Bronchial epithelial cell (primary cell): ENCODE measurements around the gene CA12. TPM values are rescaled to one million over a fixed set of nuclear protein-coding genes. Genes with fewer than 3 reads are reported as not detected.

Experiments used
- DNase-seq: peaks from one replicate; pipeline ENCODE4 v3.0.0-alpha.2; 2010; ENCODE audit warnings: low read depth
- FAIRE-seq: peaks from 2 replicates; lab custom pipeline; 2011; peaks lifted over from hg19 to GRCh38; lab: Jason Lieb, UNC
- H3K27me3 ChIP-seq: 2 replicates; pipeline ENCODE4 v1.5.1; 2011; ENCODE audit warnings: low read length; ENCODE audit not compliant: control insufficient read depth, insufficient read depth
- H3K36me3 ChIP-seq: 2 replicates; pipeline ENCODE4 v1.5.1; 2011; ENCODE audit warnings: low read length; ENCODE audit not compliant: control insufficient read depth, insufficient read depth
- H3K4me3 ChIP-seq: 2 replicates; pipeline ENCODE4 v1.5.1; 2011; ENCODE audit warnings: mild to moderate bottlenecking, low read depth, low read length, control low read depth
- total RNA-seq: library from RNA; depleted of rRNA; stranded (reverse); fragments of >200 nt; gene quantifications from 2 replicates; pipeline ENCODE4 v1.2.1, GENCODE V29; 2014
- TF ChIP-seq, protein P1 (sequence below): IDR thresholded peaks from 2 replicates; pipeline ENCODE4 v1.5.1; 2011; ENCODE audit warnings: mild to moderate bottlenecking, moderate library complexity, low read length, control low read depth, inconsistent platforms; ENCODE audit not compliant: insufficient read depth, severe bottlenecking

Gene CA12
- total RNA-seq, 1 donor from 2014 or later, result 44.0 TPM

GRCh38 chr15:63372018-63372705 is 9.5 kb downstream of the CA12 start:
- Histone ChIP-seq H3K36me3 (peaks cover 5% of the 10 kb centered on the region), H3K4me3 (no peak overlapping the region), H3K27me3 (no peaks in the 10 kb centered on the region)
- DNase-seq (peak; percentile 99), FAIRE-seq (no peak)
- TF ChIP-seq, protein P1, sequence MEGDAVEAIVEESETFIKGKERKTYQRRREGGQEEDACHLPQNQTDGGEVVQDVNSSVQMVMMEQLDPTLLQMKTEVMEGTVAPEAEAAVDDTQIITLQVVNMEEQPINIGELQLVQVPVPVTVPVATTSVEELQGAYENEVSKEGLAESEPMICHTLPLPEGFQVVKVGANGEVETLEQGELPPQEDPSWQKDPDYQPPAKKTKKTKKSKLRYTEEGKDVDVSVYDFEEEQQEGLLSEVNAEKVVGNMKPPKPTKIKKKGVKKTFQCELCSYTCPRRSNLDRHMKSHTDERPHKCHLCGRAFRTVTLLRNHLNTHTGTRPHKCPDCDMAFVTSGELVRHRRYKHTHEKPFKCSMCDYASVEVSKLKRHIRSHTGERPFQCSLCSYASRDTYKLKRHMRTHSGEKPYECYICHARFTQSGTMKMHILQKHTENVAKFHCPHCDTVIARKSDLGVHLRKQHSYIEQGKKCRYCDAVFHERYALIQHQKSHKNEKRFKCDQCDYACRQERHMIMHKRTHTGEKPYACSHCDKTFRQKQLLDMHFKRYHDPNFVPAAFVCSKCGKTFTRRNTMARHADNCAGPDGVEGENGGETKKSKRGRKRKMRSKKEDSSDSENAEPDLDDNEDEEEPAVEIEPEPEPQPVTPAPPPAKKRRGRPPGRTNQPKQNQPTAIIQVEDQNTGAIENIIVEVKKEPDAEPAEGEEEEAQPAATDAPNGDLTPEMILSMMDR, result no peak

- TF ChIP-seq, protein P1, result no peak
- DNase-seq, result peak; percentile 79
Observed at GRCh38 chr15:63371297-63371918, 10.2 kb downstream of the CA12 start.

GRCh38 chr15:63370764-63371163 is 10.9 kb downstream of the CA12 start:
- H3K4me3 ChIP-seq, result no peak overlapping the region
- H3K36me3 ChIP-seq, result peaks cover 5% of the 10 kb centered on the region
- no peak for FAIRE-seq
- TF ChIP-seq, protein P1, result no peak
- DNase-seq, result no peak
- H3K27me3 ChIP-seq, result no peaks in the 10 kb centered on the region

More at GRCh38 chr15:63371297-63371918, 10.2 kb downstream of the CA12 start:
- FAIRE-seq, result no peak
- H3K27me3 ChIP-seq, result no peaks in the 10 kb centered on the region
- H3K36me3 ChIP-seq, result peaks cover 5% of the 10 kb centered on the region
- no peak overlapping the region for H3K4me3 ChIP-seq

DNA sequence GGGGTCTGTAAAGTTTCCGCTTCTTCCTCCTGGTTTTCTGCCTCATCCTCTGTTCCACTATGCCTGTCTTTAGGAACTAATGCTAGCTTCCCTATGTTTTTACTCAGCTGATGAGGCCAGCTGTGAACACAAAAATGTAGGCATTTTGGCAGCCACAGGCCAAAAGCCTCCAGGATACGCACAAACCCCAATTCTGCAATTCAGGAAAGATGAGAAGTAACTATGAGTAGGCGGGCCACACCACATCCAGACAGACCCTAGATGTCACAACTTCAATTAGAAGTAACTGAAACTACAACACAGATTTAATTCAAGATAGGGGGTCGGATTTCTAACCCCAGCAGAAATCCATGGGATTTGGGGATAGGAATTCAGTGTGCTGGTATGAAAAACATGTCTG is 11.9 kb downstream of the CA12 start:
- no peaks in the 10 kb centered on the region for H3K27me3 ChIP-seq
- H3K36me3 ChIP-seq, result peaks cover 6% of the 10 kb centered on the region
- FAIRE-seq (no peak), DNase-seq (no peak)
- H3K4me3 ChIP-seq, result no peak overlapping the region
- TF ChIP-seq, protein P1, result no peak

GRCh38 chr15:63369296-63369695 is 12.3 kb downstream of the CA12 start:
- TF ChIP-seq, protein P1, result no peak
- Histone ChIP-seq H3K4me3 (no peak overlapping the region), H3K27me3 (no peaks in the 10 kb centered on the region), H3K36me3 (peaks cover 9% of the 10 kb centered on the region)
- DNase-seq, result no peak
- no peak for FAIRE-seq
